HepG2 (cell line): ENCODE results near the gene SLC26A3. TPM values are rescaled to one million over a fixed set of nuclear protein-coding genes. Genes with fewer than 3 reads are reported as not detected.

Source experiments
- ATAC-seq: fragments of 200-7000 bp; cut with Tn5 transposase; 3 replicates; pipeline ENCODE4 v1.9.1; 2020; ENCODE audit warnings: mild to moderate bottlenecking, moderate library complexity
- BruUV-seq: library from RNA; stranded (reverse); fragments of 400-500 nt; replicated peaks from 2 replicates; lab custom pipeline; 2021; lab: Mats Ljungman, UMichigan
- CTCF ChIA-PET: fragments of 300-600 bp; formaldehyde crosslinking; extraction: SDS; loops from one replicate; lab custom pipeline; 2021; ENCODE audit warnings: low total read pairs, inconsistent platforms, low intra/inter-chr PET ratio; lab: Yijun Ruan, JAX
- POLR2A ChIA-PET: fragments of 350-600 bp; sonication (Branson Sonifier 250); formaldehyde crosslinking; loops from one replicate; lab custom pipeline; 2020; ENCODE audit warnings: antibody characterized with exemption, inconsistent platforms; lab: Yijun Ruan, JAX
- DNase-seq: peaks from one replicate; pipeline ENCODE4 v3.0.0-alpha.2; 2015; ENCODE audit warnings: low spot score
- FAIRE-seq: peaks from 3 replicates; lab custom pipeline; 2011; peaks lifted over from hg19 to GRCh38; lab: Jason Lieb, UNC
- H2AFZ ChIP-seq: one replicate; pipeline ENCODE4 v1.6.1; 2011; ENCODE audit warnings: low read length, inconsistent platforms
- H3K27ac ChIP-seq: fragments of 300-600 bp; 3 replicates; pipeline ENCODE4 v1.8.0; 2011; ENCODE audit warnings: mixed run types, mild to moderate bottlenecking, mixed read lengths, low read length, inconsistent platforms; ENCODE audit not compliant: insufficient read depth; ENCODE audit errors: extremely low read length
- H3K27me3 ChIP-seq, 2 experiments: fragments of 200-600 bp in 1 of 2; 2 replicates in 1 of 2; 3 replicates in 1 of 2; pipeline versions ENCODE4 v1.6.0 to v1.8.0; 2011; ENCODE audit warnings: low read length in 2 of 2, mild to moderate bottlenecking in 2 of 2, moderate library complexity in 2 of 2, inconsistent platforms in 1 of 2; ENCODE audit not compliant: insufficient read depth in 2 of 2, control insufficient read depth in 1 of 2
- H3K36me3 ChIP-seq, 2 experiments: fragments of 200-600 bp in 1 of 2; replicated peaks in 1 of 2; 2 replicates in 1 of 2; 3 replicates in 1 of 2; pipeline versions ENCODE4 v1.5.1 to v1.8.0; 2011; ENCODE audit warnings: low read length in 2 of 2, inconsistent platforms in 1 of 2; ENCODE audit not compliant: insufficient read depth in 2 of 2, control insufficient read depth in 1 of 2
- H3K4me1 ChIP-seq: 2 replicates; pipeline ENCODE4 v1.5.1; 2012; ENCODE audit warnings: low read length, inconsistent platforms; ENCODE audit not compliant: insufficient read depth
- H3K4me2 ChIP-seq: 2 replicates; pipeline ENCODE4 v1.6.0; 2011; ENCODE audit warnings: low read depth, low read length, inconsistent platforms
- H3K4me3 ChIP-seq, 3 experiments: fragments of 200-600 bp in 1 of 3; sonication (generic), shearing (Covaris generic) in 1 of 3; replicated peaks in 1 of 3; 2 replicates each; pipeline ENCODE4 v1.5.1; 2011 to 2016; ENCODE audit warnings: low read length in 3 of 3, inconsistent platforms in 2 of 3, low read depth in 2 of 3, mild to moderate bottlenecking in 2 of 3, control low read depth in 1 of 3, mixed read lengths in 1 of 3; ENCODE audit not compliant: insufficient read depth in 1 of 3
- H3K79me2 ChIP-seq: one replicate; pipeline ENCODE4 v1.6.1; 2011; ENCODE audit warnings: low read length, inconsistent platforms; ENCODE audit not compliant: insufficient read depth
- H3K9ac ChIP-seq: 2 replicates; pipeline ENCODE4 v1.6.0; 2011; ENCODE audit warnings: mild to moderate bottlenecking, low read depth, low read length, inconsistent platforms; ENCODE audit not compliant: insufficient read depth
- H3K9me3 ChIP-seq: 2 replicates; pipeline ENCODE4 v1.5.1; 2012; ENCODE audit warnings: mild to moderate bottlenecking, low read length
- H4K20me1 ChIP-seq: 2 replicates; pipeline ENCODE4 v1.6.0; 2011; ENCODE audit warnings: inconsistent platforms, mild to moderate bottlenecking, low read length, moderate library complexity; ENCODE audit not compliant: insufficient read depth
- MEF2D ChIP-seq: sonication (generic); formaldehyde crosslinking; IDR thresholded peaks from 2 replicates; pipeline ENCODE4 v1.5.1; 2020; ENCODE audit warnings: mild to moderate bottlenecking, missing genetic modification reagents
- PITX1 ChIP-seq: sonication (generic); formaldehyde crosslinking; IDR thresholded peaks from 2 replicates; pipeline ENCODE4 v1.5.1; 2020; ENCODE audit warnings: mild to moderate bottlenecking, missing genetic modification reagents
- SETDB1 ChIP-seq: sonication (generic); formaldehyde crosslinking; IDR thresholded peaks from 2 replicates; pipeline ENCODE4 v1.5.1; 2020; ENCODE audit warnings: missing genetic modification reagents, mild to moderate bottlenecking, borderline replicate concordance
- SP1 ChIP-seq, 2 experiments: fragments of 450-650 bp in 1 of 2; sonication (generic) in 1 of 2; formaldehyde crosslinking in 1 of 2; IDR thresholded peaks; 2 replicates each; pipeline versions ENCODE4 v1.4.0 to v1.6.1; 2016 to 2020; ENCODE audit warnings: missing genetic modification reagents in 1 of 2
- YEATS2 ChIP-seq: sonication (generic); formaldehyde crosslinking; IDR thresholded peaks from 2 replicates; pipeline ENCODE4 v1.4.0; 2020; ENCODE audit warnings: missing genetic modification reagents, borderline replicate concordance
- ZBTB3 ChIP-seq: sonication (generic); formaldehyde crosslinking; IDR thresholded peaks from 2 replicates; pipeline ENCODE4 v1.4.0; 2020; ENCODE audit warnings: low read depth, mild to moderate bottlenecking, moderate library complexity, missing genetic modification reagents, borderline replicate concordance
- ZFAT ChIP-seq: sonication (generic); formaldehyde crosslinking; conservative IDR thresholded peaks from 2 replicates; pipeline ENCODE4 v1.8.1; 2023; ENCODE audit warnings: missing genetic modification reagents, inconsistent platforms
- ZKSCAN5 ChIP-seq: sonication (generic); formaldehyde crosslinking; IDR thresholded peaks from 2 replicates; pipeline ENCODE4 v1.5.1; 2020; ENCODE audit warnings: mild to moderate bottlenecking, missing genetic modification reagents
- ZNF260 ChIP-seq: sonication (generic); formaldehyde crosslinking; IDR thresholded peaks from 2 replicates; pipeline ENCODE4 v1.4.0; 2020; ENCODE audit warnings: missing genetic modification reagents, low read depth, mild to moderate bottlenecking, borderline replicate concordance
- ZNF274 ChIP-seq: sonication (generic); formaldehyde crosslinking; IDR thresholded peaks from 2 replicates; pipeline ENCODE4 v1.5.1; 2020; ENCODE audit warnings: mild to moderate bottlenecking, missing genetic modification reagents
- ZNF552 ChIP-seq: sonication (generic); formaldehyde crosslinking; IDR thresholded peaks from 2 replicates; pipeline ENCODE4 v1.9.0; 2022; ENCODE audit warnings: missing genetic modification reagents, mild to moderate bottlenecking, borderline replicate concordance
- ZNF558 ChIP-seq: sonication (generic); formaldehyde crosslinking; IDR thresholded peaks from 2 replicates; pipeline ENCODE4 v1.9.0; 2022; ENCODE audit warnings: mild to moderate bottlenecking, missing genetic modification reagents, borderline replicate concordance
- ZNF605 ChIP-seq: sonication (generic); formaldehyde crosslinking; IDR thresholded peaks from 2 replicates; pipeline ENCODE4 v1.8.0; 2022; ENCODE audit warnings: mild to moderate bottlenecking, missing genetic modification reagents
- ZNF816 ChIP-seq: sonication (generic); formaldehyde crosslinking; IDR thresholded peaks from 2 replicates; pipeline ENCODE4 v1.8.0; 2022; ENCODE audit warnings: missing genetic modification reagents, mild to moderate bottlenecking, borderline replicate concordance
- WGBS: methylation state at CpG from one replicate; pipeline ENCODE4 v1.1.6; 2017; ENCODE audit warnings: low lambda C conversion rate; 5-methylcytosine and 5-hydroxymethylcytosine counted together
- in situ Hi-C: cut with HindIII; loops from 2 replicates; pipeline ENCODE4 v1.10.0; 2017; ENCODE audit warnings: low pct_unique_long_range_greater_than_20kb; ENCODE audit not compliant: extremely low pct_ligation_motif_present
- intact Hi-C: fragments of 100-400 bp; cut with micrococcal nuclease; formaldehyde crosslinking; loops from one replicate; pipeline ENCODE4 v1.10.0; 2022; ENCODE audit not compliant: unreplicated experiment
- polyA plus RNA-seq, 8 experiments: library from polyadenylated mRNA; depleted of rRNA in 3 of 8; stranded (reverse) in 7 of 8; unstranded in 1 of 8; fragments of >200 nt; fragmentation: Illumina TruSeq in 4 of 8; extraction: Trizol in 4 of 8; gene quantifications; 2 replicates each; pipeline versions ENCODE4 v1.2.1 to v1.2.3, GENCODE V29; 2011 to 2016; ENCODE audit warnings: low read depth in 4 of 8, missing spikeins in 1 of 8, mixed read lengths in 1 of 8; ENCODE audit not compliant: insufficient read depth in 1 of 8
- total RNA-seq, 5 experiments: library from RNA; depleted of rRNA; stranded (reverse); fragments of >200 nt; fragmentation: Illumina TruSeq; extraction: Trizol; gene quantifications; 2 replicates each; pipeline ENCODE4 v1.2.3, GENCODE V29; 2016; ENCODE audit warnings: low read depth in 1 of 5
- TF ChIP-seq, protein P1 (sequence below): sonication (generic); formaldehyde crosslinking; IDR thresholded peaks from 2 replicates; pipeline ENCODE4 v1.8.0; 2022; ENCODE audit warnings: mild to moderate bottlenecking, missing genetic modification reagents, borderline replicate concordance

The SLC26A3 gene
- total and polyA plus RNA-seq, 2 of the 13 experiments (the other 11 are each of a cell fraction or from before 2014, with no cell fraction given) = 0.11 to 0.30 TPM

DNA sequence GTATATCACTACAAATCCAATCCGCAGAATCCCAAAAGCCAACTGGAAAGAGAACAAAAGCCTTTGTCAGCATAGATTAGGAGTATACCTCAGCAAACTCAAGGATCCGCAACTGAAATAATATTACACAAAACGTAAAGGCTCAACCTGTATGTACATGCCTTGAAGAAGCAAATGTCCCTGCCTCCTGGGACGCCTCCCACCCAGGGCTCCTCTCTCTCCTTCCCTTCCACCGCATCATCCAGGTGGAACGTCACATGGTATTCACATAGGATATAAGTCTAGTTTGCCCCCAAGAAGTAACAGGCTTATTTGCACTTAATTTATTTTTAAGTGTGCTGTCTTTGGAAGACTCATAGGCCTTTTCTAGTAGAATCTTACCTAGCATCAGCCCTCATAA, 13.4 kb downstream of the SLC26A3 start (continued):
- TF ChIP-seq, protein P1, sequence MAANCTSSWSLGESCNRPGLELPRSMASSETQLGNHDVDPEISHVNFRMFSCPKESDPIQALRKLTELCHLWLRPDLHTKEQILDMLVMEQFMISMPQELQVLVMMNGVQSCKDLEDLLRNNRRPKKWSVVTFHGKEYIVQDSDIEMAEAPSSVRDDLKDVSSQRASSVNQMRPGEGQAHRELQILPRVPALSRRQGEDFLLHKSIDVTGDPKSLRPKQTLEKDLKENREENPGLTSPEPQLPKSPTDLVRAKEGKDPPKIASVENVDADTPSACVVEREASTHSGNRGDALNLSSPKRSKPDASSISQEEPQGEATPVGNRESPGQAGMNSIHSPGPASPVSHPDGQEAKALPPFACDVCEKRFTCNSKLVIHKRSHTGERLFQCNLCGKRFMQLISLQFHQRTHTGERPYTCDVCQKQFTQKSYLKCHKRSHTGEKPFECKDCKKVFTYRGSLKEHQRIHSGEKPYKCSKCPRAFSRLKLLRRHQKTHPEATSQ = no peak
- TF ChIP-seq SETDB1 (no peak), ZNF558 (CRISPR knock-in tag) (no peak), ZNF274 (no peak), YEATS2 (CRISPR knock-in tag) (no peak), ZFAT (CRISPR knock-in tag) (no peak), ZKSCAN5 (CRISPR knock-in tag) (no peak), ZBTB3 (CRISPR knock-in tag) (no peak), SP1 (IDR thresholded peaks at IDR 0.05) (no peak), SP1 (CRISPR knock-in tag; IDR thresholded peaks at IDR 0.05) (no peak), ZNF816 (no peak)
- TF ChIP-seq, all 625 proteins: peak for 0

DNA sequence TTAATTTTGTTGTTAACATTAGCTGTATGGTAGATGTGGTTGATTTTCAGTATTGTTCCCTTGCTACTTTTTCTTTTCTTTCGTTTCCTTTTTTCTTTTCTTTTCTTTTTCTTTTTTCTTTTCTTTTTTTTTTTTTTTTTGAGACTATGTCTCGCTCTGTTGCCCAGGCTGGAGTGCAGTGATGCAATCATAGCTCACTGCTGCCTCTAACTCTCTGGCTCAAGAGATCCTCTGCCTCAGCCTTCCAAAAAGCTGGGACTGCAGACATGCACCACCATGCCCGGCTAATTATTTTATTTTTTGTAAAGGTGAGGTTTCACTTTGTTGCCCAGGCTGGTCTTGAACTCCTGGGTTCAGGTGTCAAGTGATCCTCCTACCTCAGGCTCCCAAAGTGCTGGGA, 14.4 kb downstream of the SLC26A3 start:
- no peak for ATAC-seq
- WGBS = 59% methylated on average over 3 of the region's 3 CpGs
- no peak overlapping the region for H3K9ac ChIP-seq
- peaks cover 25% of the 10 kb centered on the region for H3K4me1 ChIP-seq
- no peak overlapping the region for H3K4me3 ChIP-seq
- intact Hi-C loops = no loop called here
- no peak for TF ChIP-seq ZNF605 (CRISPR knock-in tag)
- TF ChIP-seq PITX1 = no peak
- TF ChIP-seq MEF2D (CRISPR knock-in tag) = no peak
- no peak for TF ChIP-seq ZKSCAN5 (CRISPR knock-in tag)
- no peak for TF ChIP-seq ZNF260
- no peak for TF ChIP-seq ZNF552 (CRISPR knock-in tag)
- H3K27ac ChIP-seq = no peak overlapping the region
- no TSS peak for BruUV-seq
- no peaks in the 10 kb centered on the region for H4K20me1 ChIP-seq
- no peaks in the 10 kb centered on the region for H3K27me3 ChIP-seq
- no peak for FAIRE-seq
- no peak for DNase-seq
- no peaks in the 10 kb centered on the region for H3K79me2 ChIP-seq
- no peaks in the 10 kb centered on the region for H3K9me3 ChIP-seq
- no peaks in the 10 kb centered on the region for H3K36me3 ChIP-seq
- H3K4me2 ChIP-seq = no peak overlapping the region
- POLR2A ChIA-PET = no interaction called here
- in situ Hi-C loops = no loop called here
- H2AFZ ChIP-seq = no peak overlapping the region
- CTCF ChIA-PET = no interaction called here
